Measurements from ENCODE around the gene ALDH3A2. TPM values are rescaled to one million over a fixed set of nuclear protein-coding genes. Genes with fewer than 3 reads are reported as not detected.
"Not testable (repeated sequence)": the region's sequence is repeated elsewhere in the genome, so short reads cannot be mapped to it uniquely, and the experiment has no call there.

ALDH3A2 gene
- total RNA-seq, 1 donor: 48.7 TPM

- no peak for DNase-seq (ENCODE audit: low read depth in 2 of 3, low spot score in 2 of 3)
Observed at GRCh38 chr17:19649274-19649541, 657 bp downstream of the ALDH3A2 start.

GRCh38 chr17:19650826-19651225 is 2.3 kb downstream of the ALDH3A2 start:
- no peak for DNase-seq (ENCODE audit: low read depth in 2 of 3, low spot score in 2 of 3)

- DNase-seq (ENCODE audit: low read depth in 2 of 3, low spot score in 2 of 3): no peak
Observed at GRCh38 chr17:19651451-19652238, 3.1 kb downstream of the ALDH3A2 start.

- no peak for DNase-seq (ENCODE audit: low read depth in 2 of 3, low spot score in 2 of 3)
Observed at GRCh38 chr17:19652595-19652994, 4.0 kb downstream of the ALDH3A2 start.

GRCh38 chr17:19654342-19654886 is 5.9 kb downstream of the ALDH3A2 start:
- DNase-seq (ENCODE audit: low read depth in 2 of 3, low spot score in 2 of 3): no peak

- no peak for DNase-seq (ENCODE audit: low read depth in 2 of 3, low spot score in 2 of 3)
Observed at GRCh38 chr17:19654896-19655295, 6.3 kb downstream of the ALDH3A2 start.

GRCh38 chr17:19656336-19656735 is 7.8 kb downstream of the ALDH3A2 start:
- DNase-seq (ENCODE audit: low read depth in 2 of 3, low spot score in 2 of 3): no peak

- no peak for DNase-seq (ENCODE audit: low read depth in 2 of 3, low spot score in 2 of 3)
Observed at GRCh38 chr17:19656851-19657581, 8.5 kb downstream of the ALDH3A2 start.

- no peak for DNase-seq (ENCODE audit: low read depth in 2 of 3, low spot score in 2 of 3)
Observed at GRCh38 chr17:19659366-19660177, 11.0 kb downstream of the ALDH3A2 start.

- DNase-seq (ENCODE audit: low read depth in 2 of 3, low spot score in 2 of 3): no peak
Observed at GRCh38 chr17:19660219-19660870, 11.8 kb downstream of the ALDH3A2 start.

- DNase-seq (ENCODE audit: low read depth in 2 of 3, low spot score in 2 of 3): no peak
Observed at GRCh38 chr17:19661121-19661520, 12.6 kb downstream of the ALDH3A2 start.

- DNase-seq (ENCODE audit: low read depth in 2 of 3, low spot score in 2 of 3): no peak
Observed at GRCh38 chr17:19663097-19663496, 14.5 kb downstream of the ALDH3A2 start.

- DNase-seq (ENCODE audit: low read depth in 2 of 3, low spot score in 2 of 3): no peak
Observed at GRCh38 chr17:19664136-19664820, 15.7 kb downstream of the ALDH3A2 start.

- no peak for DNase-seq (ENCODE audit: low read depth in 2 of 3, low spot score in 2 of 3)
Observed at GRCh38 chr17:19664821-19665181, 16.2 kb downstream of the ALDH3A2 start.

GRCh38 chr17:19669680-19670079 is 21.1 kb downstream of the ALDH3A2 start:
- not testable (repeated sequence) for DNase-seq (ENCODE audit: low read depth in 2 of 3, low spot score in 2 of 3)

- no peak for DNase-seq (ENCODE audit: low read depth in 2 of 3, low spot score in 2 of 3)
Observed at GRCh38 chr17:19670908-19671307, 22.4 kb downstream of the ALDH3A2 start.

GRCh38 chr17:19671433-19671832 is 22.9 kb downstream of the ALDH3A2 start:
- no peak for DNase-seq (ENCODE audit: low read depth in 2 of 3, low spot score in 2 of 3)

GRCh38 chr17:19672009-19672750 is 23.6 kb downstream of the ALDH3A2 start:
- no peak for DNase-seq (ENCODE audit: low read depth in 2 of 3, low spot score in 2 of 3)

- DNase-seq (ENCODE audit: low read depth in 2 of 3, low spot score in 2 of 3): no peak
Observed at GRCh38 chr17:19673623-19674022, 25.1 kb downstream of the ALDH3A2 start.

GRCh38 chr17:19676896-19677295 is 28.3 kb downstream of the ALDH3A2 start:
- no peak for DNase-seq (ENCODE audit: low read depth in 2 of 3, low spot score in 2 of 3)

All from hematopoietic multipotent progenitor cell (in vitro differentiated cells).